GM12878 (cell line): ENCODE measurements around the gene CYB5RL. TPM values are rescaled to one million over a fixed set of nuclear protein-coding genes. Genes with fewer than 3 reads are reported as not detected.

Source experiments
- ATAC-seq: fragments of 200-7000 bp; cut with Tn5 transposase; 3 replicates; pipeline ENCODE4 v1.9.1; 2020; ENCODE audit warnings: mild to moderate bottlenecking, moderate library complexity
- BruUV-seq: library from RNA; stranded (reverse); fragments of 400-500 nt; replicated peaks from 2 replicates; lab custom pipeline; 2021; lab: Mats Ljungman, UMichigan
- CTCF ChIA-PET: fragments of 300-600 bp; sonication (Branson Sonifier 250); formaldehyde crosslinking; extraction: SDS; loops from one replicate; lab custom pipeline; 2021; ENCODE audit warnings: inconsistent platforms; lab: Yijun Ruan, JAX
- POLR2A ChIA-PET: fragments of 350-600 bp; formaldehyde crosslinking; extraction: SDS; loops from one replicate; lab custom pipeline; 2021; ENCODE audit warnings: inconsistent platforms; lab: Charles Lee
- RAD21 ChIA-PET: fragments of 300-600 bp; sonication (Branson Sonifier 250); formaldehyde crosslinking; loops from one replicate; lab custom pipeline; 2023; ENCODE audit warnings: antibody characterized with exemption; ENCODE audit not compliant: unreplicated experiment; lab: Charles Lee
- SMC1A ChIA-PET: fragments of 300-600 bp; sonication (Branson Sonifier 250); formaldehyde crosslinking; loops from one replicate; lab custom pipeline; 2023; ENCODE audit not compliant: unreplicated experiment, uncharacterized antibody; lab: Charles Lee
- DNase-seq: peaks from one replicate; pipeline ENCODE4 v3.0.0-alpha.2; 2011; ENCODE audit warnings: low read depth, low spot score
- FAIRE-seq: peaks from 3 replicates; lab custom pipeline; 2011; peaks lifted over from hg19 to GRCh38; lab: Jason Lieb, UNC
- H2AFZ ChIP-seq: 2 replicates; pipeline ENCODE4 v1.6.0; 2011; ENCODE audit warnings: low read depth, low read length, control low read depth; ENCODE audit not compliant: control insufficient read depth
- H3K27ac ChIP-seq: 2 replicates; pipeline ENCODE4 v1.5.1; 2011; ENCODE audit warnings: control low read depth; ENCODE audit not compliant: control insufficient read depth, insufficient read depth
- H3K27me3 ChIP-seq, 2 experiments: replicated peaks in 1 of 2; 2 replicates each; pipeline versions ENCODE4 v1.6.0 to v1.6.1; 2011; ENCODE audit warnings: low read length in 1 of 2; ENCODE audit not compliant: control insufficient read depth in 2 of 2, insufficient read depth in 2 of 2
- H3K36me3 ChIP-seq, 2 experiments: 2 replicates each; pipeline ENCODE4 v1.5.1; 2011; ENCODE audit warnings: low read length in 1 of 2; ENCODE audit not compliant: control insufficient read depth in 2 of 2, insufficient read depth in 2 of 2
- H3K4me1 ChIP-seq: 2 replicates; pipeline ENCODE4 v1.6.1; 2011; ENCODE audit warnings: mild to moderate bottlenecking, low read length, moderate library complexity, mixed read lengths; ENCODE audit not compliant: control insufficient read depth, insufficient read depth
- H3K4me2 ChIP-seq: 2 replicates; pipeline ENCODE4 v1.6.0; 2011; ENCODE audit warnings: control low read depth; ENCODE audit not compliant: control insufficient read depth, insufficient read depth
- H3K4me3 ChIP-seq: fragments of 200-600 bp; sonication (generic); 2 replicates; pipeline ENCODE4 v1.5.1; 2016
- H3K79me2 ChIP-seq: 2 replicates; pipeline ENCODE4 v1.6.0; 2011; ENCODE audit warnings: low read length; ENCODE audit not compliant: control insufficient read depth, insufficient read depth
- H3K9ac ChIP-seq: 2 replicates; pipeline ENCODE4 v1.8.0; 2011; ENCODE audit warnings: low read length, control low read depth, mixed read lengths; ENCODE audit not compliant: control insufficient read depth, insufficient read depth
- H3K9me3 ChIP-seq: replicated peaks from 3 replicates; pipeline ENCODE4 v1.5.1; 2011; ENCODE audit warnings: mild to moderate bottlenecking, low read length; ENCODE audit not compliant: control insufficient read depth, insufficient read depth
- H4K20me1 ChIP-seq: 2 replicates; pipeline ENCODE4 v1.6.0; 2011; ENCODE audit not compliant: control insufficient read depth, insufficient read depth
- EZH2 ChIP-seq: IDR thresholded peaks from 2 replicates; pipeline ENCODE4 v1.6.1; 2012; ENCODE audit warnings: low read depth, mild to moderate bottlenecking, control low read depth, inconsistent platforms, low read length, borderline replicate concordance; ENCODE audit not compliant: control insufficient read depth
- FOXM1 ChIP-seq: IDR thresholded peaks from 2 replicates; pipeline ENCODE4 v1.6.1; 2012; ENCODE audit warnings: low read depth, mild to moderate bottlenecking, inconsistent platforms, low read length, moderate library complexity
- KAT2A ChIP-seq: conservative IDR thresholded peaks from 2 replicates; pipeline ENCODE4 v1.6.1; 2011; ENCODE audit warnings: low read depth, low read length; ENCODE audit not compliant: control insufficient read depth
- NRF1 ChIP-seq: conservative IDR thresholded peaks from 2 replicates; pipeline ENCODE4 v1.6.1; 2011; ENCODE audit warnings: mild to moderate bottlenecking, low read depth, low read length, improper control_type of control experiment
- POLR2AphosphoS2 ChIP-seq: IDR thresholded peaks from 2 replicates; pipeline ENCODE4 v1.6.1; 2011; ENCODE audit warnings: low read depth, mild to moderate bottlenecking, low read length, improper control_type of control experiment, moderate library complexity
- ZNF274 ChIP-seq: IDR thresholded peaks from one replicate; pipeline ENCODE4 v1.8.0; 2011; ENCODE audit not compliant: insufficient read length, insufficient read depth
- ZNF384 ChIP-seq: IDR thresholded peaks from 2 replicates; pipeline ENCODE4 v1.6.1; 2012; ENCODE audit warnings: low read depth, mild to moderate bottlenecking, low read length, improper control_type of control experiment, borderline replicate concordance
- WGBS: methylation state at CpG from one replicate; pipeline ENCODE4 v1.1.6; 2016; ENCODE audit warnings: low lambda C conversion rate; ENCODE audit not compliant: insufficient replicate concordance, insufficient coverage; ENCODE audit errors: missing lambda C conversion rate; 5-methylcytosine and 5-hydroxymethylcytosine counted together
- in situ Hi-C: fragments of 300-500 bp; cut with MboI; formaldehyde crosslinking; loops from 9 replicates; pipeline ENCODE4 v1.14.3; 2018; ENCODE audit warnings: mixed read lengths
- intact Hi-C: fragments of 100-400 bp; cut with micrococcal nuclease; formaldehyde crosslinking; loops from one replicate; pipeline ENCODE4 v1.14.2; 2022; ENCODE audit not compliant: unreplicated experiment
- polyA plus RNA-seq, 11 experiments: library from polyadenylated mRNA; depleted of rRNA in 4 of 11; unstranded in 6 of 11; stranded (reverse) in 5 of 11; fragments of >200 nt; fragmentation: Nextera tagmentation in 4 of 11; fragmentation: Illumina TruSeq in 1 of 11; extraction: Ambion mirVana in 4 of 11; extraction: Trizol in 1 of 11; gene quantifications; 1 replicate in 1 of 11; 2 replicates in 10 of 11; pipeline versions ENCODE4 v1.2.1 to v1.2.3, GENCODE V29; 2011 to 2016; ENCODE audit warnings: inconsistent platforms in 2 of 11, missing spikeins in 2 of 11, low read depth in 1 of 11
- total RNA-seq, 4 experiments: library from RNA; depleted of rRNA in 3 of 4; stranded (reverse); fragments of >200 nt in 3 of 4; fragmentation: Illumina TruSeq in 1 of 4; extraction: Trizol in 1 of 4; gene quantifications; 2 replicates each; pipeline versions ENCODE4 v1.2.1 to v1.2.3, GENCODE V29; 2013 to 2021
- TF ChIP-seq, protein P1 (sequence below), 3 experiments: IDR thresholded peaks in 2 of 3; conservative IDR thresholded peaks in 1 of 3; 2 replicates each; pipeline ENCODE4 v1.5.1; 2011; ENCODE audit warnings: low read depth in 3 of 3, low read length in 3 of 3, mild to moderate bottlenecking in 3 of 3, control low read depth in 2 of 3, moderate library complexity in 2 of 3, inconsistent platforms in 1 of 3, mixed read lengths in 1 of 3; ENCODE audit not compliant: control insufficient read depth in 2 of 3, insufficient read depth in 1 of 3; ENCODE audit errors: extremely low read depth in 1 of 3
- TF ChIP-seq, protein P2 (sequence below): IDR thresholded peaks from 2 replicates; pipeline ENCODE4 v1.6.1; 2012; ENCODE audit warnings: improper control_type of control experiment, low read depth, low read length; ENCODE audit not compliant: insufficient replicate concordance

The CYB5RL gene
- total and polyA plus RNA-seq, 10 of the 15 experiments (the other 5 are each of a cell fraction or from before 2014, with no cell fraction given), result 3.1 to 8.7 (median 7.2) TPM

DNA sequence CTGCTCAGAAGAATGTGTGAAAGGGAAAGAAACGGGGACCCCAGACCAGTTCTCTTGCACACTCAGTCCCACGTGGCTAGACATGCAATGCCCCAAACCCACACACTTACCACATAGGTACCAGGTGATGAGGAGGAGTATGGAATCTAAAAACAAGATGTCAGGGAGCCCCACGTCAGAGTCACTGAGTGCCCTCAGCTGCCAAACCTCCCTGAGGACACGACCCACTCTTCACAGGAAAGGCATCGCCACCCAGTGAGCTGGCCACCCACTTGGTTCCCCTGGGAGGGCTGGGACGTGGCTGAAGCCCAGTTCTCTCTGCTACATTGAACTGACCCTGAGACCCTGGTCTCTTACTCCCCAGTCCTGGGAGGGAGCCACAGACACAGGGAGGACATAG lies 41.5 kb upstream of the CYB5RL start:
- no peaks in the 10 kb centered on the region for H3K9me3 ChIP-seq
- no peak overlapping the region for H3K4me2 ChIP-seq
- intact Hi-C loops, result no loop called here
- no peaks in the 10 kb centered on the region for H3K4me1 ChIP-seq
- no peak overlapping the region for H2AFZ ChIP-seq
- CTCF ChIA-PET, result no interaction called here
- WGBS, result 69% methylated on average over 6 of the region's 6 CpGs
- H4K20me1 ChIP-seq, result no peaks in the 10 kb centered on the region
- H3K4me3 ChIP-seq, result no peak overlapping the region
- DNase-seq, result no peak
- POLR2A ChIA-PET, result no interaction called here
- no peak overlapping the region for H3K9ac ChIP-seq
- no peaks in the 10 kb centered on the region for H3K79me2 ChIP-seq
- no peaks in the 10 kb centered on the region for H3K27me3 ChIP-seq
- H3K27ac ChIP-seq, result no peak overlapping the region
- BruUV-seq, result no TSS peak
- peaks cover 8 to 10% of the 10 kb centered on the region in 2 experiments; a peak in 3 of 4 replicates for H3K36me3 ChIP-seq
- SMC1A ChIA-PET, result no interaction called here
- FAIRE-seq, result no peak
- RAD21 ChIA-PET, result no interaction called here
- in situ Hi-C loops, result no loop called here
- no peak for TF ChIP-seq FOXM1
- no peak for ATAC-seq

DNA sequence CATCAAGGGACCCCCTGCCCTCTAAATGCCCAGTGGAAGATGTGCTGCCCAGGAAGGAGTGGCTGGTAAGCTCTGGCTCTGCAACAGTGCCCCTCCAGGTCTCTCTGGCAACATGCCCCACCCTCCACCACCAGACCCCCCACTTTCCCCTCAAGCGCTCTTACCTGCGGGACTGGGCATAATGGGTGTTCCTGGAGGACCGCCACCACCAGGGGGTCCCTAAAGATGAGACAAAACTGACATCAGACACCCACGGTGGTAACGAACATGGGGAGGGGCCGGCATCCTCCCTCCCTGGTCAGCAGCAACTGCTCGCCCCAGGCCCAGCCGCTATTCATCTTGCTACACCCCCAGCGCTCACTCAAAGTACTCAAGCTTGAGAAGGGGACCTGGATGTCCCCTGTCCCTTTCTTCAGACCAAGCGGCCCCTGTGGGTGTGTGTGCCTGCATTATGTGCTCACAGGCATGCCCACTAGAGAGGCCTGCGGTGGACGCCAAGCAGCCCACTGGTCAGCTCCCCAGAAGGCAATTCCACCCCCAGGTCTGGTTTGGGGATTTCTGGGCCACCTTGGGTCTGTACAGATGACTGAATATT lies 41.0 kb upstream of the CYB5RL start:
- no peaks in the 10 kb centered on the region for H3K27me3 ChIP-seq
- peaks cover 9 to 10% of the 10 kb centered on the region in 2 experiments; a peak in 3 of 4 replicates for H3K36me3 ChIP-seq
- FAIRE-seq (no peak), ATAC-seq (no peak), DNase-seq (no peak)
- 90% methylated on average over 10 of the region's 12 CpGs for WGBS
- H3K79me2 ChIP-seq, result no peaks in the 10 kb centered on the region
- no TSS peak for BruUV-seq
- H3K4me3 ChIP-seq, result no peak overlapping the region
- H2AFZ ChIP-seq, result no peak overlapping the region
- no peaks in the 10 kb centered on the region for H4K20me1 ChIP-seq
- H3K4me1 ChIP-seq, result no peaks in the 10 kb centered on the region
- in situ Hi-C loops (no loop called here), intact Hi-C loops (no loop called here)
- H3K9ac ChIP-seq, result no peak overlapping the region
- no peak overlapping the region for H3K4me2 ChIP-seq
- H3K27ac ChIP-seq, result no peak overlapping the region
- ChIA-PET POLR2A (no interaction called here), RAD21 (no interaction called here), SMC1A (no interaction called here), CTCF (no interaction called here)
- H3K9me3 ChIP-seq, result no peaks in the 10 kb centered on the region
- TF ChIP-seq, protein P1, sequence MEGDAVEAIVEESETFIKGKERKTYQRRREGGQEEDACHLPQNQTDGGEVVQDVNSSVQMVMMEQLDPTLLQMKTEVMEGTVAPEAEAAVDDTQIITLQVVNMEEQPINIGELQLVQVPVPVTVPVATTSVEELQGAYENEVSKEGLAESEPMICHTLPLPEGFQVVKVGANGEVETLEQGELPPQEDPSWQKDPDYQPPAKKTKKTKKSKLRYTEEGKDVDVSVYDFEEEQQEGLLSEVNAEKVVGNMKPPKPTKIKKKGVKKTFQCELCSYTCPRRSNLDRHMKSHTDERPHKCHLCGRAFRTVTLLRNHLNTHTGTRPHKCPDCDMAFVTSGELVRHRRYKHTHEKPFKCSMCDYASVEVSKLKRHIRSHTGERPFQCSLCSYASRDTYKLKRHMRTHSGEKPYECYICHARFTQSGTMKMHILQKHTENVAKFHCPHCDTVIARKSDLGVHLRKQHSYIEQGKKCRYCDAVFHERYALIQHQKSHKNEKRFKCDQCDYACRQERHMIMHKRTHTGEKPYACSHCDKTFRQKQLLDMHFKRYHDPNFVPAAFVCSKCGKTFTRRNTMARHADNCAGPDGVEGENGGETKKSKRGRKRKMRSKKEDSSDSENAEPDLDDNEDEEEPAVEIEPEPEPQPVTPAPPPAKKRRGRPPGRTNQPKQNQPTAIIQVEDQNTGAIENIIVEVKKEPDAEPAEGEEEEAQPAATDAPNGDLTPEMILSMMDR (IDR thresholded peaks at IDR 0.05 in 2 of 3, conservative IDR thresholded peaks at IDR 0.05 in 1 of 3; ENCODE audit: control insufficient read depth in 2 of 3, extremely low read depth in 1 of 3, insufficient read depth in 1 of 3, low read depth in 3 of 3, low read length in 3 of 3), result no peak
- TF ChIP-seq KAT2A (no peak), POLR2AphosphoS2 (no peak), ZNF384 (no peak), NRF1 (no peak), ZNF274 (no peak), EZH2 (no peak)
- TF ChIP-seq, protein P2, sequence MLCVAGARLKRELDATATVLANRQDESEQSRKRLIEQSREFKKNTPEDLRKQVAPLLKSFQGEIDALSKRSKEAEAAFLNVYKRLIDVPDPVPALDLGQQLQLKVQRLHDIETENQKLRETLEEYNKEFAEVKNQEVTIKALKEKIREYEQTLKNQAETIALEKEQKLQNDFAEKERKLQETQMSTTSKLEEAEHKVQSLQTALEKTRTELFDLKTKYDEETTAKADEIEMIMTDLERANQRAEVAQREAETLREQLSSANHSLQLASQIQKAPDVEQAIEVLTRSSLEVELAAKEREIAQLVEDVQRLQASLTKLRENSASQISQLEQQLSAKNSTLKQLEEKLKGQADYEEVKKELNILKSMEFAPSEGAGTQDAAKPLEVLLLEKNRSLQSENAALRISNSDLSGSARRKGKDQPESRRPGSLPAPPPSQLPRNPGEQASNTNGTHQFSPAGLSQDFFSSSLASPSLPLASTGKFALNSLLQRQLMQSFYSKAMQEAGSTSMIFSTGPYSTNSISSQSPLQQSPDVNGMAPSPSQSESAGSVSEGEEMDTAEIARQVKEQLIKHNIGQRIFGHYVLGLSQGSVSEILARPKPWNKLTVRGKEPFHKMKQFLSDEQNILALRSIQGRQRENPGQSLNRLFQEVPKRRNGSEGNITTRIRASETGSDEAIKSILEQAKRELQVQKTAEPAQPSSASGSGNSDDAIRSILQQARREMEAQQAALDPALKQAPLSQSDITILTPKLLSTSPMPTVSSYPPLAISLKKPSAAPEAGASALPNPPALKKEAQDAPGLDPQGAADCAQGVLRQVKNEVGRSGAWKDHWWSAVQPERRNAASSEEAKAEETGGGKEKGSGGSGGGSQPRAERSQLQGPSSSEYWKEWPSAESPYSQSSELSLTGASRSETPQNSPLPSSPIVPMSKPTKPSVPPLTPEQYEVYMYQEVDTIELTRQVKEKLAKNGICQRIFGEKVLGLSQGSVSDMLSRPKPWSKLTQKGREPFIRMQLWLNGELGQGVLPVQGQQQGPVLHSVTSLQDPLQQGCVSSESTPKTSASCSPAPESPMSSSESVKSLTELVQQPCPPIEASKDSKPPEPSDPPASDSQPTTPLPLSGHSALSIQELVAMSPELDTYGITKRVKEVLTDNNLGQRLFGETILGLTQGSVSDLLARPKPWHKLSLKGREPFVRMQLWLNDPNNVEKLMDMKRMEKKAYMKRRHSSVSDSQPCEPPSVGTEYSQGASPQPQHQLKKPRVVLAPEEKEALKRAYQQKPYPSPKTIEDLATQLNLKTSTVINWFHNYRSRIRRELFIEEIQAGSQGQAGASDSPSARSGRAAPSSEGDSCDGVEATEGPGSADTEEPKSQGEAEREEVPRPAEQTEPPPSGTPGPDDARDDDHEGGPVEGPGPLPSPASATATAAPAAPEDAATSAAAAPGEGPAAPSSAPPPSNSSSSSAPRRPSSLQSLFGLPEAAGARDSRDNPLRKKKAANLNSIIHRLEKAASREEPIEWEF, result no peak
